ENCODE results near the gene OR8G1. TPM values are rescaled to one million over a fixed set of nuclear protein-coding genes. Genes with fewer than 3 reads are reported as not detected.

Gene OR8G1
- total RNA-seq, 1 experiment from 2014 or later, result not detected

- no peaks in the 10 kb centered on the region for H3K9me3 Mint-ChIP-seq (ENCODE audit: unreplicated experiment)
- no TSS peak for BruUV-seq (replicated peaks)
- Histone ChIP-seq H3K27me3 (replicated peaks; ENCODE audit: control insufficient read depth, insufficient read depth, low read length) (no peaks in the 10 kb centered on the region), H3K9me3 (no peaks in the 10 kb centered on the region), H3K4me1 (no peaks in the 10 kb centered on the region), H3K4me3 (ENCODE audit: low read depth, low read length) (no peak overlapping the region), H3K36me3 (ENCODE audit: control insufficient read depth, insufficient read depth, low read length) (no peaks in the 10 kb centered on the region)
- H3K27ac Mint-ChIP-seq (ENCODE audit: unreplicated experiment), result no peak overlapping the region
- peaks cover 23% of the 10 kb centered on the region for H3K27me3 Mint-ChIP-seq (ENCODE audit: insufficient read depth, unreplicated experiment)
- H3K4me3 Mint-ChIP-seq (ENCODE audit: unreplicated experiment), result no peak overlapping the region
- ChIA-PET CTCF (no interaction called here), POLR2A (no interaction called here)
- no peak for TF ChIP-seq CTCF (IDR thresholded peaks at IDR 0.05; ENCODE audit: insufficient read depth in 1 of 2, low read depth in 1 of 2, low read length in 1 of 2, severe bottlenecking in 1 of 2, unreplicated experiment in 1 of 2)
- H3K4me1 Mint-ChIP-seq (ENCODE audit: low read depth, unreplicated experiment), result no peaks in the 10 kb centered on the region
- DNase-seq, result no peak
- H3K36me3 Mint-ChIP-seq (ENCODE audit: insufficient read depth, unreplicated experiment), result no peaks in the 10 kb centered on the region
- intact Hi-C loops (cut with micrococcal nuclease; ENCODE audit: unreplicated experiment), result no loop called here
Observed at GRCh38 chr11:124202951-124203350, 37.9 kb upstream of the OR8G1 start.

- no peaks in the 10 kb centered on the region for H3K27me3 ChIP-seq (replicated peaks; ENCODE audit: control insufficient read depth, insufficient read depth, low read length)
- intact Hi-C loops (cut with micrococcal nuclease; ENCODE audit: unreplicated experiment), result no loop called here
- CTCF ChIA-PET, result interaction anchor here (1.4 kb wide), 1 partner anchor 132 kb away, joined by 3 read pairs; no protein-coding TSS in a partner anchor
- H3K36me3 Mint-ChIP-seq (ENCODE audit: insufficient read depth, unreplicated experiment), result no peaks in the 10 kb centered on the region
- H3K27ac Mint-ChIP-seq (ENCODE audit: unreplicated experiment), result no peak overlapping the region
- H3K4me3 ChIP-seq (ENCODE audit: low read depth, low read length), result no peak overlapping the region
- peaks cover 23% of the 10 kb centered on the region for H3K27me3 Mint-ChIP-seq (ENCODE audit: insufficient read depth, unreplicated experiment)
- no peak for TF ChIP-seq CTCF (IDR thresholded peaks at IDR 0.05; ENCODE audit: insufficient read depth in 1 of 2, low read depth in 1 of 2, low read length in 1 of 2, severe bottlenecking in 1 of 2, unreplicated experiment in 1 of 2)
- H3K36me3 ChIP-seq (ENCODE audit: control insufficient read depth, insufficient read depth, low read length), result no peaks in the 10 kb centered on the region
- no peak overlapping the region for H3K4me3 Mint-ChIP-seq (ENCODE audit: unreplicated experiment)
- BruUV-seq (replicated peaks), result no TSS peak
- POLR2A ChIA-PET, result no interaction called here
- no peak for DNase-seq
- H3K9me3 ChIP-seq, result no peaks in the 10 kb centered on the region
- no peaks in the 10 kb centered on the region for H3K4me1 Mint-ChIP-seq (ENCODE audit: low read depth, unreplicated experiment)
- no peaks in the 10 kb centered on the region for H3K9me3 Mint-ChIP-seq (ENCODE audit: unreplicated experiment)
- H3K4me1 ChIP-seq, result no peaks in the 10 kb centered on the region
Observed at GRCh38 chr11:124204008-124204407, 36.9 kb upstream of the OR8G1 start.

- H3K36me3 Mint-ChIP-seq (ENCODE audit: insufficient read depth, unreplicated experiment), result no peaks in the 10 kb centered on the region
Observed at GRCh38 chr11:124207102-124207792, 33.6 kb upstream of the OR8G1 start.

More at GRCh38 chr11:124207102-124207792, 33.6 kb upstream of the OR8G1 start:
- Mint-ChIP-seq H3K9me3 (ENCODE audit: unreplicated experiment) (no peaks in the 10 kb centered on the region), H3K27ac (ENCODE audit: unreplicated experiment) (no peak overlapping the region), H3K27me3 (ENCODE audit: insufficient read depth, unreplicated experiment) (peaks cover 20% of the 10 kb centered on the region), H3K4me1 (ENCODE audit: low read depth, unreplicated experiment) (no peaks in the 10 kb centered on the region), H3K4me3 (ENCODE audit: unreplicated experiment) (no peak overlapping the region)
- Histone ChIP-seq H3K4me3 (ENCODE audit: low read depth, low read length) (no peak overlapping the region), H3K9me3 (no peaks in the 10 kb centered on the region), H3K4me1 (no peaks in the 10 kb centered on the region), H3K27me3 (replicated peaks; ENCODE audit: control insufficient read depth, insufficient read depth, low read length) (no peaks in the 10 kb centered on the region; the same call in 1 of the 2 replicates), H3K36me3 (ENCODE audit: control insufficient read depth, insufficient read depth, low read length) (no peaks in the 10 kb centered on the region)
- TF ChIP-seq CTCF (IDR thresholded peaks at IDR 0.05; ENCODE audit: insufficient read depth in 1 of 2, low read depth in 1 of 2, low read length in 1 of 2, severe bottlenecking in 1 of 2, unreplicated experiment in 1 of 2), result no peak
- ChIA-PET CTCF (no interaction called here), POLR2A (no interaction called here)
- BruUV-seq (replicated peaks), result no TSS peak
- intact Hi-C loops (cut with micrococcal nuclease; ENCODE audit: unreplicated experiment), result no loop called here
- DNase-seq, result no peak

Measured in Caco-2 (cell line).